AG09309 (cell line): ENCODE results near the gene CD4.
A peak's percentile ranks its signal among the peaks of the same experiment; 100 is the strongest.

ENCODE experiments used
- DNase-seq: peaks from one replicate; pipeline ENCODE4 v3.0.0-alpha.2; 2010; ENCODE audit warnings: low read depth
- H3K4me3 ChIP-seq: 2 replicates; pipeline ENCODE4 v1.5.1; 2011; ENCODE audit warnings: mild to moderate bottlenecking, low read depth, low read length, moderate library complexity; ENCODE audit not compliant: control insufficient read depth
- TF ChIP-seq, protein P1 (sequence below): IDR thresholded peaks from 2 replicates; pipeline ENCODE4 v1.5.1; 2011; ENCODE audit warnings: mild to moderate bottlenecking, low read depth, low read length, inconsistent platforms; ENCODE audit not compliant: insufficient read depth, control insufficient read depth; ENCODE audit errors: missing control alignments

The CD4 gene

DNA sequence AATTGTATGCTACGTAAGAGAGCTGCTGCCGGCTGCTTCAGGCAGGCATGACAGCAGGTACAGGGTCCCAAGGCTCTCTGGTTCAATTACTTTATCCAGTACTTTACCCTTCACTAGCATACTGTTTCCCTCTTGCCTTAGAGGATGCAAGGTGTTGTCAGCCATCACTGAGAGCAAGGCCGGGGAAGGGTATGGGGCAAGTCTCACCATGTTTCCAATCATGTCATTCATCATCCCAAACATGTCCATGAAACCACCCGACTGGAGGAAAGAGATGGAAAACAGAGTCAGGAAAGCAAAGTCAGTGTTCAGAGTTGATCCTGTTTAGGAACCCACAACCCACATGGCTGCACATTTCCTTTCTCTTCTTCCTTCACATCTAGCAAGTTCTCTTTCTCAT is 38.8 kb upstream of the CD4 start:
- no peak overlapping the region for H3K4me3 ChIP-seq
- no peak for DNase-seq
- TF ChIP-seq, protein P1, sequence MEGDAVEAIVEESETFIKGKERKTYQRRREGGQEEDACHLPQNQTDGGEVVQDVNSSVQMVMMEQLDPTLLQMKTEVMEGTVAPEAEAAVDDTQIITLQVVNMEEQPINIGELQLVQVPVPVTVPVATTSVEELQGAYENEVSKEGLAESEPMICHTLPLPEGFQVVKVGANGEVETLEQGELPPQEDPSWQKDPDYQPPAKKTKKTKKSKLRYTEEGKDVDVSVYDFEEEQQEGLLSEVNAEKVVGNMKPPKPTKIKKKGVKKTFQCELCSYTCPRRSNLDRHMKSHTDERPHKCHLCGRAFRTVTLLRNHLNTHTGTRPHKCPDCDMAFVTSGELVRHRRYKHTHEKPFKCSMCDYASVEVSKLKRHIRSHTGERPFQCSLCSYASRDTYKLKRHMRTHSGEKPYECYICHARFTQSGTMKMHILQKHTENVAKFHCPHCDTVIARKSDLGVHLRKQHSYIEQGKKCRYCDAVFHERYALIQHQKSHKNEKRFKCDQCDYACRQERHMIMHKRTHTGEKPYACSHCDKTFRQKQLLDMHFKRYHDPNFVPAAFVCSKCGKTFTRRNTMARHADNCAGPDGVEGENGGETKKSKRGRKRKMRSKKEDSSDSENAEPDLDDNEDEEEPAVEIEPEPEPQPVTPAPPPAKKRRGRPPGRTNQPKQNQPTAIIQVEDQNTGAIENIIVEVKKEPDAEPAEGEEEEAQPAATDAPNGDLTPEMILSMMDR: no peak

DNA sequence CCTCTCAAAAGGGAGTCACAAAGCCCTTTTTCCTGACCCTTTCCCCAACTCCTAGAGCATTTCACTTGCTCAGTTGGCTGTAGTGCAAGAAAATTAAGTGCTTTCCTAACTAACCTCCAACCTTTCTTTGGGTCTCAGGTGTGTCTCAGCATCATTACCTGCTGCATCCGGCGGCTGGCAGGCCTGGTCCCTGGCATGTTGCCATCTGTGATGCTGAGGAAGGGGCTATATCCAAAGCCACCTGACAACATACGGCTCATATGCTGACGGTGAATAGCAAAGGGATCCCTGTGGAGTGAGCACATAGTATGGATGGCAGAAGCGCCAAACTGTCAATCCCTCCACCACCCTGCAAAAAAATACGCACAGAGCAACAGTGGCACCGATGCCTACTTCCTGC is 37.6 kb upstream of the CD4 start:
- DNase-seq: no peak
- TF ChIP-seq, protein P1: no peak
- H3K4me3 ChIP-seq: peak overlapping the region; percentile 87

DNA sequence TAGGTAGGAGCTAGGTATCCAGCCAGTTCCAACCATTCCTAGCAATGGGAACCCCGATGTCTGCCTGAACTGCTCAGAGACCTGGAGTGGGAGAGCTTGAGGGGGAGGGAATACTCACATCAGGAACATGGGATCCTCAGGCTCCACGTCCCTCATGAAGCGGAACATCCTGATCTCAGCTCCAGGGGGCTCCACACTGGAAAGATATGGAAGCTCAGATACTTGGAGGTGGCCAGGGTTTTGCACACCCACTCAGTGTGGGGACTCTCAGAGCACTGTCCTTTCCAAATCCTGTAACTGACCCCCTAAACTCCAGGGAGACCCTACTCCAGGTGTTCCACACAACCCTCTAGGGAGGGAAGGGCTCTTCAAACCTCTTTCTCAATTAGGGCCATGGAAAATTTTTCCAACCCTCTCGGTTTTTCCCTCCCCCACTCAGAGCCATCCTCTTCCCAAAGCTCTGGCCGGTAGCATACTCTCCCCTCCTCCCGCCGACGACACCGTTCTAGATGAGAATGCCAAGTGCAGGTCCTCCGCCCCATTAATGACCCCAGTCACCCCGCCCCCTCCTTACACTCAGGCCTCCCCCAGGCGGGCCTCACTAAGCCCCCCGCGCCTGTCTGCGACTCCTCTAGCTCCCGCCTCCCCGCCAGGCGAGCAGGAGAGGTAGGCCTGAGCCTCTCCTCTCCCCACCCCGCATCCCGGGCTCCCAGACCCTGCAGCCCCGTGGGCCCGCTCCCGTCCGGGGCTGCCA is 37.0 kb upstream of the CD4 start:
- TF ChIP-seq, protein P1: peak; percentile 64
- peak overlapping the region; percentile 87 for H3K4me3 ChIP-seq
- no peak for DNase-seq

DNA sequence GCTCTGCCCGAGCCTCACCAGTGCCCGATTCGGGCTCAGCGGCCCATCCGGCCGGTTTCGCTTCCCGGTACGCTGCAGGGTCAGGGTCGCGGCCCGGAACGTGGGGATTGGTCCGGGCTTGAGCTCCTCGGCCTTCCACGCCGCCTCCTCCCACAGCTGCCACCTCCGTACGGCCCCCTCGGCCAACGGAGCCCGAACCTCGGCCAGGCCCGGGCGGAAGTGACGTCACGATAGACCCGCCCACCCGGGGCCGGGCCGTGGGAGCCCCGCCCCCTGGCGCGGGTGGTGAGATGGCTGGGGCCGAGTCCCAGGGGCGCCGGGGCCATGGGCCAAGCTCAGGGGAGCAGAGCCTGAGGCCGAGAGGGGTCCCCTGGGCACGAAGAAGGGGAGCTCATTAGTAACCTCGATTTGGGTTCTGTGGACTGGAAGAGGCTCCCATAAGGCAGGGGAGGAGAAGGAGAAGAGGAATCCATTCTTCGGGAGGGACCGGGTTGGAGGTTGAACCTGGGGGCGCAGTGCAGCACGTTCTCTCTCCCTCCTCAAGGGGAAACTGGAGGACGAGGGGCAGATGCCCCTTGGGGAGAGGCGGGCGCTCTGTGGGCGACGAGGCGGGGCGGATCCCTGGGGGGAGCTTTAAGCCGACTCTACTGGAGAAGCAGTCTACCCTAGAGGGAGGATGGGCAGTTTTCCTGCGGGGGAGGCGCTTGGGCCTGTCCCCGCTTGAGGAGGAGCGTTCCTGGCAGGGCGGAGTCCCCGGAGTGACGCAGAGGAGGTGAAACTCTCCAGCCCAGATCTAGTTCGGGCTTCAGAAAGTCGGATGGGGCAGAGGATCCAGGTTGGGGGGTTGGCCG is 36.2 kb upstream of the CD4 start, which contains the start of gene MLF2:
Gene MLF2, minus strand, starts transcription at position 221 of the 851 bp plus-strand sequence. CDS start 807 bp downstream, outside the sequence.
- H3K4me3 ChIP-seq: peak within 1 kb of the TSS; percentile 87
- peak; percentile 97 for DNase-seq
- TF ChIP-seq, protein P1: no peak

DNA sequence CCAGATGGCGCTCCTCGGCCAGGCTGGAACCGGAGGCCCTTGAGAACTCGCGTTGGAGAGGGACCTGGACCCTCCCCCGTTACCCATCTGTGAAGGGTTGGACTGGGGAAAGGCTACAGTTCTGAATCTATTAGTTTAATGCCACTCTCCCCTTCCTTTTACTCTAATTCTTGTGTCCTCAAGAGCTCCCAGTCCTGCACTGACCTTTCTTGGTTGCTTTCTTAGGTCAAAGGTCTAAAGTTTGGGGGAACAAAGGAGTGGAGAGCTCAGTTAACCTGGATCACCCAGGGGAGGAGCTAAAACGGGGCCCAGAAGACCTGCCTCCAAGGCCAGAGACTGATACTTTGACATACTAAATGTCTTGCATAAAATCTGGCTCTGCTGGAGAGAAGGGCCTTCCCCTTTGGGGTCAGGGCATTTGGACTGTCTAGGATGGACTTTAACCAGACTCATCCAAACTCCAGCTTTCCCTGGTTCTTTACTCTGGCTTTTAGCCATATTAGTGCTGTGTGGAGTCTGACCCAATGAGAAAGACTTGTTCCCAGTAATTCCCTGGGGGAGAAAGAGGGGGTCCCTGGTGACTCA is 35.5 kb upstream of the CD4 start:
- DNase-seq: no peak
- TF ChIP-seq, protein P1: peak; percentile 96
- H3K4me3 ChIP-seq: no peak overlapping the region

- TF ChIP-seq, protein P1: no peak
- no peak overlapping the region for H3K4me3 ChIP-seq
- DNase-seq: no peak
These were observed 34.9 kb upstream of the CD4 start for GRCh38 chr12:6754411-6754810.
